CD4-positive, alpha-beta T cell treated with Interleukin-15 for 4 hours (primary cell): Measurements from ENCODE around the gene DAB2IP.

Source experiments
- DNase-seq: peaks from one replicate; pipeline ENCODE4 v3.0.0-alpha.2; 2020; ENCODE audit warnings: low spot score

The DAB2IP gene

GRCh38 chr9:121685146-121685794 is 33.8 kb downstream of the DAB2IP start:
- no peak for DNase-seq

GRCh38 chr9:121685795-121686377 is 34.5 kb downstream of the DAB2IP start:
- DNase-seq, result no peak

GRCh38 chr9:121686930-121687541 is 35.6 kb downstream of the DAB2IP start:
- peak; percentile 41 for DNase-seq

GRCh38 chr9:121688146-121688680 is 36.8 kb downstream of the DAB2IP start:
- DNase-seq, result no peak

- DNase-seq, result no peak
These were observed 37.2 kb downstream of the DAB2IP start for GRCh38 chr9:121688681-121689080.

GRCh38 chr9:121689461-121690157 is 38.2 kb downstream of the DAB2IP start:
- no peak for DNase-seq

- DNase-seq, result no peak
These were observed 38.9 kb downstream of the DAB2IP start for GRCh38 chr9:121690316-121690715.

GRCh38 chr9:121690766-121691165 is 39.3 kb downstream of the DAB2IP start:
- DNase-seq, result no peak

GRCh38 chr9:121691890-121692289 is 40.5 kb downstream of the DAB2IP start:
- DNase-seq, result no peak

- DNase-seq, result no peak
These were observed 41.4 kb downstream of the DAB2IP start for GRCh38 chr9:121692606-121693387.

GRCh38 chr9:121693388-121693670 is 41.9 kb downstream of the DAB2IP start:
- DNase-seq, result no peak

GRCh38 chr9:121694001-121694400 is 42.6 kb downstream of the DAB2IP start:
- no peak for DNase-seq

- no peak for DNase-seq
These were observed 43.2 kb downstream of the DAB2IP start for GRCh38 chr9:121694600-121694999.

GRCh38 chr9:121696930-121697329 is 45.5 kb downstream of the DAB2IP start:
- no peak for DNase-seq

- peak; percentile 44 for DNase-seq
These were observed 47.5 kb downstream of the DAB2IP start for GRCh38 chr9:121698627-121699570.

GRCh38 chr9:121699571-121700164 is 48.2 kb downstream of the DAB2IP start:
- DNase-seq, result no peak

- no peak for DNase-seq
These were observed 48.9 kb downstream of the DAB2IP start for GRCh38 chr9:121700165-121700831.

GRCh38 chr9:121700832-121701419 is 49.5 kb downstream of the DAB2IP start:
- DNase-seq, result no peak

GRCh38 chr9:121701736-121702261 is 50.4 kb downstream of the DAB2IP start:
- DNase-seq, result no peak
